Liver (tissue), 9 donors: Measurements from ENCODE around the gene KIF18B. TPM values are rescaled to one million over a fixed set of nuclear protein-coding genes. Genes with fewer than 3 reads are reported as not detected.

Source experiments
- DNase-seq: peaks from one replicate; pipeline ENCODE4 v3.0.0-alpha.2; 2017; ENCODE audit warnings: low spot score
- H3K27ac ChIP-seq, 2 donors: one replicate each; pipeline ENCODE4 v1.7.0; 2013; ENCODE audit warnings: inconsistent platforms in 2 of 2, low read length in 2 of 2, control low read depth in 1 of 2, low read depth in 1 of 2, mild to moderate bottlenecking in 1 of 2
- H3K27me3 ChIP-seq, 4 donors: one replicate each; pipeline versions ENCODE4 v1.6.1 to v1.7.0; 2013; ENCODE audit warnings: low read length in 3 of 4, inconsistent platforms in 1 of 4, mild to moderate bottlenecking in 1 of 4, moderate library complexity in 1 of 4; ENCODE audit not compliant: control insufficient read depth in 4 of 4, insufficient read depth in 4 of 4
- H3K36me3 ChIP-seq, 4 donors: one replicate each; pipeline versions ENCODE4 v1.6.1 to v1.7.0; 2013; ENCODE audit warnings: low read length in 3 of 4, mild to moderate bottlenecking in 3 of 4, low read depth in 1 of 4, moderate library complexity in 1 of 4; ENCODE audit not compliant: control insufficient read depth in 4 of 4, insufficient read depth in 3 of 4
- H3K4me1 ChIP-seq, 4 donors: one replicate each; pipeline versions ENCODE4 v1.6.1 to v1.7.0; 2013; ENCODE audit warnings: low read length in 3 of 4, mild to moderate bottlenecking in 3 of 4, moderate library complexity in 1 of 4; ENCODE audit not compliant: control insufficient read depth in 4 of 4, insufficient read depth in 4 of 4
- H3K4me3 ChIP-seq, 3 donors: one replicate each; pipeline versions ENCODE4 v1.6.1 to v1.7.0; 2013; ENCODE audit warnings: low read length in 3 of 3, control low read depth in 1 of 3, low read depth in 1 of 3, mild to moderate bottlenecking in 1 of 3
- H3K9ac ChIP-seq, 2 donors: one replicate each; pipeline ENCODE4 v1.7.0; 2013; ENCODE audit warnings: low read length in 2 of 2, mild to moderate bottlenecking in 2 of 2, moderate library complexity in 2 of 2, control low read depth in 1 of 2, low read depth in 1 of 2
- H3K9me3 ChIP-seq, 4 donors: one replicate each; pipeline versions ENCODE4 v1.6.1 to v1.7.0; 2013; ENCODE audit warnings: low read length in 3 of 4; ENCODE audit not compliant: control insufficient read depth in 4 of 4
- ATF3 ChIP-seq: IDR thresholded peaks from 2 replicates; pipeline ENCODE4 v1.6.1; 2016; ENCODE audit warnings: antibody characterized with exemption
- CTCF ChIP-seq: fragments of 150-350 bp; IDR thresholded peaks from 2 replicates; pipeline ENCODE4 v1.5.1; 2017; ENCODE audit warnings: improper control_type of control experiment, low read depth, low read length; ENCODE audit not compliant: missing input control
- FOXA1 ChIP-seq: IDR thresholded peaks from 2 replicates; pipeline ENCODE4 v1.6.1; 2016; ENCODE audit warnings: antibody characterized with exemption
- FOXA2 ChIP-seq: IDR thresholded peaks from 2 replicates; pipeline ENCODE4 v1.6.1; 2016; ENCODE audit warnings: antibody characterized with exemption
- GABPA ChIP-seq, 2 donors: IDR thresholded peaks in 1 of 2; conservative IDR thresholded peaks in 1 of 2; 2 replicates each; pipeline ENCODE4 v1.6.1; 2016; ENCODE audit warnings: antibody characterized with exemption in 2 of 2, mild to moderate bottlenecking in 1 of 2, moderate library complexity in 1 of 2
- HNF4A ChIP-seq, 2 donors: conservative IDR thresholded peaks; 2 replicates each; pipeline ENCODE4 v1.6.1; 2016; ENCODE audit warnings: antibody characterized with exemption in 2 of 2, mild to moderate bottlenecking in 2 of 2
- HNF4G ChIP-seq: IDR thresholded peaks from 2 replicates; pipeline ENCODE4 v1.6.1; 2016; ENCODE audit warnings: antibody characterized with exemption
- JUND ChIP-seq, 2 donors: IDR thresholded peaks; 2 replicates each; pipeline ENCODE4 v1.6.1; 2016; ENCODE audit warnings: antibody characterized with exemption in 2 of 2
- MAX ChIP-seq: IDR thresholded peaks from 2 replicates; pipeline ENCODE4 v1.6.1; 2016; ENCODE audit warnings: antibody characterized with exemption
- NR2F2 ChIP-seq: IDR thresholded peaks from 2 replicates; pipeline ENCODE4 v1.6.1; 2016; ENCODE audit warnings: antibody characterized with exemption
- RAD21 ChIP-seq, 2 donors: IDR thresholded peaks; 2 replicates each; pipeline ENCODE4 v1.6.1; 2016; ENCODE audit warnings: antibody characterized with exemption in 2 of 2, mild to moderate bottlenecking in 2 of 2
- REST ChIP-seq: IDR thresholded peaks from 2 replicates; pipeline ENCODE4 v1.6.1; 2016; ENCODE audit warnings: antibody characterized with exemption, mild to moderate bottlenecking
- RXRA ChIP-seq, 2 donors: IDR thresholded peaks; 2 replicates each; pipeline ENCODE4 v1.6.1; 2017 to 2018; ENCODE audit warnings: antibody characterized with exemption in 2 of 2, mild to moderate bottlenecking in 1 of 2
- SP1 ChIP-seq: IDR thresholded peaks from 2 replicates; pipeline ENCODE4 v1.6.1; 2018; ENCODE audit warnings: antibody characterized with exemption, mild to moderate bottlenecking
- TAF1 ChIP-seq: conservative IDR thresholded peaks from 2 replicates; pipeline ENCODE4 v1.6.1; 2016; ENCODE audit warnings: antibody characterized with exemption, mild to moderate bottlenecking
- YY1 ChIP-seq: IDR thresholded peaks from 2 replicates; pipeline ENCODE4 v1.6.1; 2016; ENCODE audit warnings: antibody characterized with exemption, mild to moderate bottlenecking
- WGBS: extraction: QIAGEN DNeasy Blood & Tissue Kit; methylation state at CpG from one replicate; pipeline ENCODE4 v1.1.7; 2013; 5-methylcytosine and 5-hydroxymethylcytosine counted together
- polyA plus RNA-seq, 2 donors: library from polyadenylated mRNA; stranded (reverse) in 1 of 2; unstranded in 1 of 2; fragments of 200-250 nt in 1 of 2; fragments of >200 nt in 1 of 2; fragmentation: Nextera tagmentation in 1 of 2; extraction: Ambion mirVana in 1 of 2; gene quantifications; one replicate each; pipeline versions ENCODE4 v1.2.1 to v1.2.3, GENCODE V29; 2013 to 2015
- total RNA-seq, 2 donors: library from RNA; depleted of rRNA; stranded (reverse); fragments of >200 nt; gene quantifications; one replicate each; pipeline ENCODE4 v1.2.3, GENCODE V29; 2014
- donor health status: healthy.
- donor health status: healthy.
- donor health status: healthy.
- donor health status: healthy.
- donor health status: healthy.

The KIF18B gene
- total and polyA plus RNA-seq, 4 donors = under 0.01 to 11.9 (median 0.48) TPM

- no peaks in the 10 kb centered on the region for H3K9me3 ChIP-seq
- TF ChIP-seq RXRA (IDR thresholded peaks at IDR 0.05) = no peak
- no peak for TF ChIP-seq MAX
- TF ChIP-seq ATF3 = no peak
- TF ChIP-seq GABPA (IDR thresholded peaks at IDR 0.05 in 1 of 2, conservative IDR thresholded peaks at IDR 0.05 in 1 of 2) = no peak
- TF ChIP-seq JUND (IDR thresholded peaks at IDR 0.05) = no peak
- no peak for TF ChIP-seq RAD21 (IDR thresholded peaks at IDR 0.05)
- no peak for TF ChIP-seq SP1
- no peak for TF ChIP-seq FOXA1
- no peak for TF ChIP-seq HNF4A (conservative IDR thresholded peaks at IDR 0.05)
- no peak for TF ChIP-seq CTCF
- TF ChIP-seq NR2F2 = no peak
- no peaks in the 10 kb centered on the region for H3K27me3 ChIP-seq
- no peak overlapping the region for H3K27ac ChIP-seq
- H3K36me3 ChIP-seq = no peaks in the 10 kb centered on the region
- 74% methylated on average over 11 of the region's 11 CpGs for WGBS
- DNase-seq = no peak
- no peak overlapping the region for H3K9ac ChIP-seq
- peaks cover 0 to 2% (median 0%) of the 10 kb centered on the region in 4 donors for H3K4me1 ChIP-seq
- H3K4me3 ChIP-seq = no peak overlapping the region
Measured at GRCh38 chr17:44921122-44921882, 26.3 kb downstream of the KIF18B start.

- Histone ChIP-seq H3K9ac (no peak overlapping the region), H3K9me3 (no peaks in the 10 kb centered on the region), H3K4me3 (no peak overlapping the region), H3K27me3 (no peaks in the 10 kb centered on the region), H3K4me1 (peaks cover 0 to 6% (median 1%) of the 10 kb centered on the region in 4 donors), H3K36me3 (no peaks in the 10 kb centered on the region), H3K27ac (no peak overlapping the region)
- no peak for DNase-seq
- TF ChIP-seq TAF1 (no peak), YY1 (no peak), ATF3 (no peak), HNF4G (no peak), RXRA (IDR thresholded peaks at IDR 0.05) (no peak), FOXA2 (no peak), RAD21 (IDR thresholded peaks at IDR 0.05) (no peak), REST (no peak), NR2F2 (no peak), SP1 (no peak)
- 81% methylated on average over 7 of the region's 7 CpGs for WGBS
Measured at GRCh38 chr17:44920565-44920940, 27.0 kb downstream of the KIF18B start.
